A673 (cell line): ENCODE data around the gene MVK.

Experiments
- CTCF ChIP-seq: fragments of 300-800, 200-600 bp; sonication (generic); conservative IDR thresholded peaks from 2 replicates; pipeline ENCODE4 v1.5.1; 2017; ENCODE audit warnings: low read depth, mild to moderate bottlenecking, antibody characterized with exemption, low read length, moderate library complexity, mixed read lengths
- EZH2 ChIP-seq: fragments of 200-600 bp; sonication (generic); IDR thresholded peaks from 2 replicates; pipeline ENCODE4 v1.6.1; 2017; ENCODE audit warnings: borderline replicate concordance, low read depth, mild to moderate bottlenecking, mixed read lengths, antibody characterized with exemption, low read length; ENCODE audit not compliant: poor library complexity, severe bottlenecking

GRCh38 chr12:109548258-109548657, 25.3 kb upstream of the MVK start:
- no peak for TF ChIP-seq CTCF
- no peak for TF ChIP-seq EZH2
